AG08395 (cell line): ENCODE results near the gene MRPL52.
"Not testable (repeated sequence)": the region's sequence is repeated elsewhere in the genome, so short reads cannot be mapped to it uniquely, and the experiment has no call there.

Source experiments
- DNase-seq: peaks from one replicate; pipeline ENCODE4 v3.0.0; 2012; ENCODE audit warnings: mixed read lengths, low spot score

Gene MRPL52

GRCh38 chr14:22829661-22830442, at the start of gene MRPL52:
MRPL52 (plus strand) TSS chr14:22829887; CDS start chr14:22829913, 26 bp downstream.
- peak; percentile 91 for DNase-seq

- DNase-seq = no peak
Measured at GRCh38 chr14:22780105-22780679, 49.5 kb upstream of the MRPL52 start.

- DNase-seq = no peak
Measured at GRCh38 chr14:22780941-22781300, 48.8 kb upstream of the MRPL52 start.

- peak; percentile 57 for DNase-seq
Measured at GRCh38 chr14:22781301-22781991, 48.2 kb upstream of the MRPL52 start.

- no peak for DNase-seq
Measured at GRCh38 chr14:22786685-22787084, 43.0 kb upstream of the MRPL52 start.

- peak; percentile 73 for DNase-seq
Measured at GRCh38 chr14:22791301-22791700, 38.4 kb upstream of the MRPL52 start.

GRCh38 chr14:22792158-22792557, 37.5 kb upstream of the MRPL52 start:
- DNase-seq = no peak

GRCh38 chr14:22793550-22793949, 36.1 kb upstream of the MRPL52 start:
- not testable (repeated sequence) for DNase-seq

- no peak for DNase-seq
Measured at GRCh38 chr14:22793976-22794375, 35.7 kb upstream of the MRPL52 start.

- no peak for DNase-seq
Measured at GRCh38 chr14:22794551-22794951, 35.1 kb upstream of the MRPL52 start.

GRCh38 chr14:22796087-22796707, 33.5 kb upstream of the MRPL52 start:
- DNase-seq = no peak

GRCh38 chr14:22797017-22797917, 32.4 kb upstream of the MRPL52 start:
- DNase-seq = no peak

GRCh38 chr14:22798528-22798927, 31.2 kb upstream of the MRPL52 start:
- no peak for DNase-seq

GRCh38 chr14:22800346-22800745, 29.3 kb upstream of the MRPL52 start:
- no peak for DNase-seq

GRCh38 chr14:22801716-22802115, 28.0 kb upstream of the MRPL52 start:
- no peak for DNase-seq

- DNase-seq = no peak
Measured at GRCh38 chr14:22802860-22803686, 26.6 kb upstream of the MRPL52 start.

- DNase-seq = no peak
Measured at GRCh38 chr14:22803687-22803974, 26.1 kb upstream of the MRPL52 start.

GRCh38 chr14:22805235-22805634, 24.5 kb upstream of the MRPL52 start:
- not testable (repeated sequence) for DNase-seq

GRCh38 chr14:22807432-22808087, 22.1 kb upstream of the MRPL52 start:
- DNase-seq = no peak
